Urothelium cell line (cell line): ENCODE data around the gene NADSYN1.

Source experiments
- DNase-seq: peaks from one replicate; pipeline ENCODE4 v3.0.0; 2011; ENCODE audit warnings: low spot score, mixed read lengths
- FAIRE-seq: peaks from 2 replicates; lab custom pipeline; 2011; peaks lifted over from hg19 to GRCh38; lab: Jason Lieb, UNC

The NADSYN1 gene

GRCh38 chr11:71542879-71543777 is 90.1 kb downstream of the NADSYN1 start:
- DNase-seq, result no peak
- no peak for FAIRE-seq

GRCh38 chr11:71543866-71544265 is 90.9 kb downstream of the NADSYN1 start:
- no peak for DNase-seq

GRCh38 chr11:71544525-71545214 is 91.7 kb downstream of the NADSYN1 start:
- DNase-seq, result no peak
- FAIRE-seq, result no peak

More at GRCh38 chr11:71543866-71544265, 90.9 kb downstream of the NADSYN1 start:
- FAIRE-seq, result no peak

GRCh38 chr11:71545405-71545966 is 92.5 kb downstream of the NADSYN1 start:
- FAIRE-seq, result no peak
- no peak for DNase-seq

GRCh38 chr11:71548120-71548519 is 95.1 kb downstream of the NADSYN1 start, which contains the start of gene KRTAP5-9:
TSS of gene KRTAP5-9 (plus strand) at chr11:71548420. CDS start at chr11:71548658, 238 bp downstream.
- FAIRE-seq, result no peak
- no peak for DNase-seq

GRCh38 chr11:71548716-71549151 is 95.7 kb downstream of the NADSYN1 start:
- no peak for DNase-seq
- no peak for FAIRE-seq
